AG09309 (cell line): ENCODE data around the gene MSANTD3.
A peak's percentile ranks its signal among the peaks of the same experiment; 100 is the strongest.

Source experiments
- DNase-seq: peaks from one replicate; pipeline ENCODE4 v3.0.0-alpha.2; 2010; ENCODE audit warnings: low read depth
- H3K4me3 ChIP-seq: 2 replicates; pipeline ENCODE4 v1.5.1; 2011; ENCODE audit warnings: mild to moderate bottlenecking, low read depth, low read length, moderate library complexity; ENCODE audit not compliant: control insufficient read depth
- CTCF ChIP-seq: IDR thresholded peaks from 2 replicates; pipeline ENCODE4 v1.5.1; 2011; ENCODE audit warnings: mild to moderate bottlenecking, low read depth, low read length, inconsistent platforms; ENCODE audit not compliant: insufficient read depth, control insufficient read depth; ENCODE audit errors: missing control alignments

The MSANTD3 gene

GRCh38 chr9:100473276-100474081 is 46.5 kb downstream of the MSANTD3 start:
- H3K4me3 ChIP-seq, result peak overlapping the region; percentile 73
- DNase-seq, result no peak
- no peak for TF ChIP-seq CTCF

GRCh38 chr9:100474082-100474923 is 47.4 kb downstream of the MSANTD3 start:
- no peak for DNase-seq
- no peak for TF ChIP-seq CTCF
- peak overlapping the region; percentile 73 for H3K4me3 ChIP-seq

GRCh38 chr9:100474924-100475276 is 48.0 kb downstream of the MSANTD3 start:
- no peak overlapping the region for H3K4me3 ChIP-seq
- DNase-seq, result no peak
- no peak for TF ChIP-seq CTCF

- H3K4me3 ChIP-seq, result no peak overlapping the region
- DNase-seq, result no peak
- TF ChIP-seq CTCF, result no peak
Measured at GRCh38 chr9:100477241-100477640, 50.3 kb downstream of the MSANTD3 start.

GRCh38 chr9:100478192-100478591 is 51.2 kb downstream of the MSANTD3 start:
- no peak overlapping the region for H3K4me3 ChIP-seq
- DNase-seq, result no peak
- no peak for TF ChIP-seq CTCF

GRCh38 chr9:100479820-100480219 is 52.9 kb downstream of the MSANTD3 start:
- no peak overlapping the region for H3K4me3 ChIP-seq
- TF ChIP-seq CTCF, result no peak

More at GRCh38 chr9:100479820-100480219, 52.9 kb downstream of the MSANTD3 start:
- no peak for DNase-seq
